ENCODE data around the gene PHF14.

- TF ChIP-seq YY1 (IDR thresholded peaks at IDR 0.05; ENCODE audit: insufficient read depth, insufficient read length) (no peak), ZNF274 (IDR thresholded peaks at IDR 0.05; ENCODE audit: low read depth, low read length) (no peak)
Measured at GRCh38 chr7:11217848-11218565, 244.3 kb downstream of the PHF14 start.
